ENCODE data around the gene PRPF6. TPM values are rescaled to one million over a fixed set of nuclear protein-coding genes. Genes with fewer than 3 reads are reported as not detected.

Gene PRPF6
- total and polyA plus RNA-seq, 8 donors = 27.2 to 49.2 (median 35.7) TPM

DNA sequence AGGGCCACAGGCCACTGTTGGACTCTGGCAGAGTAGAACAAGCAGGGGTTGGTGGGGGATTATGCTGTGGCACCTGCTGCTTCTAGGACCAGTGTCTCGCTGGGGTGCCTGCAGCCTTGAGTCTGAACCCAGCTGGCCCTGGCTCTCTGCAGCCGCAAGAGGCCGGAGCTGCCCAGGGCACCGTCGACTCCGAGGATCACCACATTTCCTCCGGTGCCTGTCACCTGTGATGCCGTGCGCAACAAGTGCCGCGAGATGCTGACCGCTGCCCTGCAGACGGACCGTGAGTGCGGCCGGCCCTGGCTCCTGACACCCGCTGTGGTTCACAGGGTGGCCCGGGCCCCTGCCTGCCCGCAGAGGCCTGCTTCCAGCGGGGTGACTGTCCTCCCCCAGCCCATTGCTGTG is 88.3 kb downstream of the PRPF6 start:
- Histone ChIP-seq H3K4me1 (peaks cover 0 to under 1% (median 0%) of the 10 kb centered on the region in 3 donors), H3K36me3 (no peaks in the 10 kb centered on the region), H3K9me3 (no peaks in the 10 kb centered on the region), H3K27me3 (no peaks in the 10 kb centered on the region), H3K27ac (no peak overlapping the region), H3K4me3 (no peak overlapping the region)
- ATAC-seq (no peak), FAIRE-seq (no peak), DNase-seq (no peak)
- intact Hi-C loops (cut with DNase I) = no loop called here
- TF ChIP-seq, protein P1, sequence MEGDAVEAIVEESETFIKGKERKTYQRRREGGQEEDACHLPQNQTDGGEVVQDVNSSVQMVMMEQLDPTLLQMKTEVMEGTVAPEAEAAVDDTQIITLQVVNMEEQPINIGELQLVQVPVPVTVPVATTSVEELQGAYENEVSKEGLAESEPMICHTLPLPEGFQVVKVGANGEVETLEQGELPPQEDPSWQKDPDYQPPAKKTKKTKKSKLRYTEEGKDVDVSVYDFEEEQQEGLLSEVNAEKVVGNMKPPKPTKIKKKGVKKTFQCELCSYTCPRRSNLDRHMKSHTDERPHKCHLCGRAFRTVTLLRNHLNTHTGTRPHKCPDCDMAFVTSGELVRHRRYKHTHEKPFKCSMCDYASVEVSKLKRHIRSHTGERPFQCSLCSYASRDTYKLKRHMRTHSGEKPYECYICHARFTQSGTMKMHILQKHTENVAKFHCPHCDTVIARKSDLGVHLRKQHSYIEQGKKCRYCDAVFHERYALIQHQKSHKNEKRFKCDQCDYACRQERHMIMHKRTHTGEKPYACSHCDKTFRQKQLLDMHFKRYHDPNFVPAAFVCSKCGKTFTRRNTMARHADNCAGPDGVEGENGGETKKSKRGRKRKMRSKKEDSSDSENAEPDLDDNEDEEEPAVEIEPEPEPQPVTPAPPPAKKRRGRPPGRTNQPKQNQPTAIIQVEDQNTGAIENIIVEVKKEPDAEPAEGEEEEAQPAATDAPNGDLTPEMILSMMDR (IDR thresholded peaks at IDR 0.05) = no peak
- WGBS, 2 donors = 81 to 85% methylated on average over 20 of the region's 20 CpGs

DNA sequence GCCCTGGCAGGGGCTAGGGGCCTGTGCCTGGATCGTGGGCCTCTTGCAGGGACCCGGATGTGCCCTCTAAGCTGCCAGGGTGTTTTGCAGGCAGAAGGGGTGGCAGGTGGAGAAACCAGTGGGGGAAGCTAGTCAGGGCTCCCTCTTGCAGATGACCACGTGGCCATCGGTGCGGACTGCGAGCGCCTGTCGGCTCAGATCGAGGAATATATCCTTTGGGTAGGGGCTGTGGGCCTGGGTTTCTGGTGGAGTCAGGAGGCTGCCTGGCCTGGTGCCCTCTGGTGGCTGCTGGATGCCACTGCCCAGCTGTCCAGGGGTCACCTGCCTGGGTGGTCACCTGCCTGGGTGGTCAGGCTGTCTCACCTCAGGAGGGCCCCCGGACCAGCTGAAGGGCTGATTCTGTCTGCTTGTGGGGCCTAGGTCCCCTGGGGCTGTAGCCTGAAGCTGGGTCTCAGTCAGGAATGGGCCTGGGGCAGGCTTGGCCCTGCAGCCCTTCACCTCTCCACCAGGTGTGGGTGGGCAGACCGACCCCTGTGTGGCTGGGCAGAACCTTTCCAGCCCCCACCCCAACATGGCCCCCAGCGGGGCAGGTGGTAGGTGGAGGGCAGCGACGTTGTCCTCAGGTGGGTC is 88.8 kb downstream of the PRPF6 start:
- Histone ChIP-seq H3K27me3 (no peaks in the 10 kb centered on the region), H3K4me1 (no peaks in the 10 kb centered on the region), H3K36me3 (no peaks in the 10 kb centered on the region), H3K9me3 (no peaks in the 10 kb centered on the region), H3K4me3 (no peak overlapping the region), H3K27ac (no peak overlapping the region)
- no peak for DNase-seq
- 64 to 66% methylated on average over 14 of the region's 14 CpGs for WGBS, 2 donors
- no peak for FAIRE-seq
- TF ChIP-seq, protein P1 (IDR thresholded peaks at IDR 0.05) = peak; percentile 43 to 68 (median 59)
- peak in 3 of 4 donors; percentile 45 to 59 (median 55) for ATAC-seq
- intact Hi-C loops (cut with DNase I) = no loop called here

DNA sequence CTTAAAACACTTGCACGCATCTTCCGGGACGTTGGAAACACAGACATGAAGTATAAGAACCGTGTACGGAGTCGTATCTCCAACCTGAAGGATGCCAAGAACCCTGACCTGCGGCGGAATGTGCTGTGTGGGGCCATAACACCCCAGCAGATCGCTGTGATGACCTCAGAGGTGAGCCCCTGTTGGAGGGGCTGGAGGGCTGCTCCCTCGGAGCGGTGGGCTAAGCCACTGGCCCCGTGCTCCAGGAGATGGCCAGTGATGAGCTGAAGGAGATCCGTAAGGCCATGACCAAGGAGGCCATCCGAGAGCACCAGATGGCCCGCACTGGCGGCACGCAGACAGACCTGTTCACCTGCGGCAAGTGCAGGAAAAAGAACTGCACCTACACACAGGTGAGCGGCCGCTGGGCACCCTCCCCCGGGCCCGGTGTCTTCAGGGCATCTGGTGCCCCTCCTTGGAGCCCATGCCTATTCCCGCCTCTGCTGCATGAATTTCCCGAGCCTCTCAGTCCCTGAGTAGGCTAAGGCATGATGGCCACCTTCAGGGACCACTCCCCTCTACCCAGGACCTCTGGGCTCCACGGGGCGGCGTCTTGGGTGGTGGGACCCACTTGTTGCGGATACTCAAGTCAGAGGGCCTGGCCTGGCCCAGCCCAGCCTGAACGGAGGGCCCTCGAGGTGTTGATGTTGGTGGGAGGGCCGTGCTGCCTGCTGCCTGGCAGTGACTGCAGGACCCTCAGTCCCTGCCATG is 89.5 kb downstream of the PRPF6 start:
- H3K36me3 ChIP-seq = no peaks in the 10 kb centered on the region
- 90 to 92% methylated on average over 31 of the region's 31 CpGs for whole genome bisulfite sequencing, 2 donors
- ATAC-seq (no peak), FAIRE-seq (no peak), DNase-seq (no peak)
- TF ChIP-seq, protein P1 (IDR thresholded peaks at IDR 0.05) = no peak
- no peaks in the 10 kb centered on the region for H3K4me1 ChIP-seq
- intact Hi-C loops (cut with DNase I) = no loop called here
- H3K9me3 ChIP-seq = no peaks in the 10 kb centered on the region
- H3K27me3 ChIP-seq = no peaks in the 10 kb centered on the region
- no peak overlapping the region for H3K4me3 ChIP-seq
- no peak overlapping the region for H3K27ac ChIP-seq

DNA sequence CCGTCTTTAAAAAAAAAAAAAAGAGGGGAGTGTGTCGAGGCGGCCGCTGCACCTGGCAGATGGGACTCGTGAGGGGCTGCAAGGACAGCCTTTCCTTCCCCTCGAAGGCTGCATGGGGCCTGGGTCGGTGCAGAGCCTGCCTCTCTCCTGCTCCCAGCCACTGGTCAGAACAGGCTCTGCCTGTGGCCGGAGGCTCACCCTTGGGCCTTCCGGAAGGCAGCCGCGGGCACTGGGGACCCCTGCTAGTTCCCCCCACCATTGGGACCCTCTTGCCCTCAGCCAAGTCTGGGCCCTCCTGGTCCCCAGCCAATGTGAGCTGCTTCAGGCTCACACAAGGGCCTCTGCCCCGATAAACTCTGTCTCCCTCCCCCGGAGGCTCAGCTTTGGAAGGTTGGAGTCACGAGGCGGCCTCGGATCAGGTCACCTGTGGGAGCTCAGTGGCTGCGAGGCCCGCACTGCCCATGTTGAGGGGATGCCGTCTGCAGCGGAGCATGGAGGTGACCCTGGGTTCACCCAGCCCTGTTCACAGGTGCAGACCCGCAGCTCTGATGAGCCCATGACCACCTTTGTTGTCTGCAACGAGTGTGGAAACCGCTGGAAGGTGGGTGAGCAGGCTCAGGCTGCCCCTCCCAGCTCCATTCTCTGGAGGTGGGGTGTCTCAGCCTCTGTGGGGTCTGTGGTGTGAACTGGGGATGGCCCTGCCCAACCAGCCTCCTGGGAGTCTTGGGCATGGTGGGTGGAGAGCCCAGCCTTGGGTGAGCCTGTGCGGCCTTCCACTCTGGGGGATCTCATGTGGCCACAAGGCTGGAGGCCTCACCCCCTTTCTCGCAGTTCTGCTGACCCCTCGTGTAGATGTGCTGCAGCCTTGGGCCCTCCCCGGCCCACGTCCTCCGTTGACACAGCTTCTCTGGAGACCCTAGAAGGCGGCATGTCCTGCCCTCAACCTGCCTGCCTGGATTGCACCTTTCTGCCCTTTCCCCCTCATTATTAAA is 90.7 kb downstream of the PRPF6 start:
- TF ChIP-seq, protein P1 (IDR thresholded peaks at IDR 0.05) = no peak
- ATAC-seq (no peak), FAIRE-seq (no peak), DNase-seq (no peak)
- Histone ChIP-seq H3K27me3 (no peaks in the 10 kb centered on the region), H3K9me3 (no peaks in the 10 kb centered on the region), H3K36me3 (no peaks in the 10 kb centered on the region), H3K27ac (no peak overlapping the region), H3K4me1 (no peaks in the 10 kb centered on the region), H3K4me3 (no peak overlapping the region)
- intact Hi-C loops (cut with DNase I) = no loop called here
- WGBS, 2 donors = 85% methylated on average over 30 of the region's 30 CpGs
